Measurements from ENCODE around the gene BNIPL.

The BNIPL gene

GRCh38 chr1:151036356-151036755 lies at the start of gene BNIPL:
Gene BNIPL, plus strand, starts transcription at chr1:151036586. Its CDS starts 140 bp downstream, at chr1:151036726.
- no peak for FAIRE-seq

GRCh38 chr1:150987924-150988323 lies 48.5 kb upstream of the BNIPL start:
- FAIRE-seq: no peak

DNA sequence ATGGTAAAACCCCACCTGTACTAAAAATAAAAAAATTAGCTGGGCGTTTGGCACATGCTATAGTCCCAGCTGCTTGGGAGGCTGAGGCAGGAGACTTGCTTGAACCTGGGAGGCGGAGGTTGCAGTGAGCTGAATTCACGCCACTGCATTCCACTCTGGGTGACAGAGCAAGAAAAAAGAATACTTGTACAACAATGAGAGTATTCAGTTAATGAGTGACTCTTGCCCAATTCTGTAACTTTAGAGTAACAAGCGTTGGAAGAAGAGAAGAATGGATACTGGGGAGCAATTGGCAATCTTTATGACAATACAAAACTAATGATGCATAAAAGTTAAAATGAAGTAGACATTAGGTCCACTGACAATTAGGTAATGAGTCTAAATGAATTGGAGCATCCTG lies 43.8 kb upstream of the BNIPL start:
- FAIRE-seq: no peak

DNA sequence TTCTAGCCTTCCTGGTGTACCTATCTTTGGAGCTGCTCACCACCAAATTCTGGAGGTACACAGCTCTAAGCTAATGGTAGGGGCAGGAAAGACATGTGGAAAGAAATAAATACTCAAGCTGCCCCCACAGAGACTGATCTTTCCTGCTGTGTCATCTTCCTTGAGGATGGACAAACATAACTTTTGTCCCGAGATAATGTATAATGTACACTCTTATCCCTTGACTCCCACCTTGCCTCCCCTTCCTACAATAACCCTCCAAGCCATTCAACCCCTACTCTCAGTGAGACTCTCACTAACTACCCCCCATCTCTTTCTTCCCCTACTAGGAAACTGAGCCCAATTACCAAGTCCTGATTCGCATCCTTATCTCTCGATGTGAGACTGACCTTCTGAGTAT lies 42.1 kb upstream of the BNIPL start:
- FAIRE-seq: no peak

- FAIRE-seq: no peak
These were observed 40.9 kb upstream of the BNIPL start for GRCh38 chr1:150995460-150995859.

DNA sequence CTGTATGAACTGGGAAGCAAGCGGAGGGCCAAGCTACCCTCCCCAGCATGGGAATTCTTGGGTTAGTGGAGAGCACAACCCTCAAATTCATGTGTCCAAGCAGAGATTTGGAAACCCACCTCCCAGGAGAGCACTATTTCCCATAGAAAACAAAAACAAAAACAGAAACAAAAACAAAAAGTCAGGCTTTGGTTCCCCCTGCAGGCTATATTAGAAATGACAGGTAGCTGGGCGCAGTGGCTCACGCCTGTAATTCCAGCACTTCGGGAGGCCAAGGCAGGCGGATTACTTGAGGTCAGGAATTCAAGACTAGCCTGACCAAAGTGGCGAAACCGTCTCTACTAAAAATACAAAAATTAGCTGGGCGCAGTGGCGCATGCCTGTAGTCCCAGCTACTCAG lies 40.5 kb upstream of the BNIPL start:
- FAIRE-seq: no peak

DNA sequence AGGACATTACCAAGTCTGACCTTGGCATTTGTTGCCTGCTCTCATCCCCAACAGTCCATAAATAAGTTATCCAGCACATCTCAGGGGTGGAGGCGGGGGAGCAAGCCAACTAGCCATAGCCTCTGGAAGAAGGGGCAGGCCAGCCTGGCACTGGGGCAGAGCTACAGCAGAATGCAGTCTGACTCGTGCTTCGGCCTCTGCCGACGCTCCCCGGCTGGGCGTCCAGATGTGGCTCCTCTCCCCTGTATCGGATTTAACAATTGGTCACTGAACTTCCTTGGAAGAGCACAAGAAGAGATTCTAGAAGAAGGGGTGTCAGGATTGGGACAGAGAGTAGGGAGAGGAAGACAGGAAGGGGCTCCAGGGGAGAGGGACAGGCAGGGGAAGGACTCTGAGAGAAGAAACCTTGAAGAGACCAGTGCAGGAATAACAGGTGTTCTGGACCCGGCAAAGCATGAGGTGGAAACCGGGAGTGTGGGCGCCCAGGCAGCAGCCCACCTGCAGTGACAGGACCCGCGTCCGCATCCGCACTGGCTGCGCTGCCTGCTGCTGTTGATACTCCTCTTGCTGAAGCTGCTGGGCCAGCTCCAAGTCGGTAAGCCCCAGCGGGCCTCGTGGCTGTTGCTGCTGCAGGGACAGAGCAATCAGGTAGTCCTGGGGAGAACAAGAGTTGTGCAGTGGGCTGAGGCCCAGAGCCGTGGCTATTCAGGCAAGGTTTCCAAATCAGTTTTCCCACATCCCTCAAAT lies 39.1 kb upstream of the BNIPL start:
- FAIRE-seq: no peak

GRCh38 chr1:150997949-150998348 lies 38.4 kb upstream of the BNIPL start:
- FAIRE-seq: no peak

GRCh38 chr1:150999051-150999674 lies 37.2 kb upstream of the BNIPL start:
- no peak for FAIRE-seq

GRCh38 chr1:150999926-151000325 lies 36.5 kb upstream of the BNIPL start:
- no peak for FAIRE-seq

DNA sequence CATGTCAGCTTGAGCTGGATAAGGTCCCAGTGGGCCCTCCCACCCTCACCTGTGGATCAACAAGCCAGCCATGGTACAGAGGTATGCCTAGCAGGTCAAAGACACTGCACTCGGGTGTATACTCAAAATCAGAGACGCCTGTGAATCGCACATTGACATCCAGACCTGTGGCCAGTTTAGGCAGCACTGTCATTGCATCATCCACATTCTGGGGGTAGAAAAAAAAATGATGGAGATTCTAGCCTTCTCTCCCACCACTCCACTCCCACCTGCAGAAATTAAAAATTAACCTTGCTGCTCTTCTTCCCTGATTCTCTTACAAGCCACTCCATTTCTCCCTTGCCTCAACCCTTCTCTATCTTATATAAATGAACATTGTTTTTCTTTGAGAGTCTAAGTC lies 36.0 kb upstream of the BNIPL start:
- no peak for FAIRE-seq

GRCh38 chr1:151001602-151002001 lies 34.8 kb upstream of the BNIPL start:
- no peak for FAIRE-seq

- FAIRE-seq: no peak
These were observed 34.3 kb upstream of the BNIPL start for GRCh38 chr1:151002051-151002450.

- FAIRE-seq: no peak
These were observed 33.8 kb upstream of the BNIPL start for GRCh38 chr1:151002611-151003010.

DNA sequence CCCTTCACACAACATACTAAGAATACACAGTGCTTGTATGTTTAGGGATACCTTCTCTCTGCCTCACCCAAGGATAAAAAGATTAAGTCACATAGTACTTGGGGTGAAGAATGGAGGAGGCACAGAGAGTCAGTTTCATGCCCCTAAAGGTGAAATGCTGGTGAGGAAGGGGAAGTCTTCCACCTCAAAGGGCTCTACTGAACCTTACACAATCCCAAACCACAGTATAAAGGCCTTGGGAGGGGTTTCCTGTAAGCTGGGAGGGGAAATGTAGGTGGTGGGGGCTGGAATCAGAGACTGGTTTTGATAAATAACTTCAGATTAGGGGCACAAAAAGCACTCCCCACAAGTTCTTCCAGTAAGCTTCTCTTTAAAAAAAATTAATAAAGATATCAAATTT lies 33.2 kb upstream of the BNIPL start:
- FAIRE-seq: no peak

- no peak for FAIRE-seq
These were observed 30.6 kb upstream of the BNIPL start for GRCh38 chr1:151005729-151006319.

DNA sequence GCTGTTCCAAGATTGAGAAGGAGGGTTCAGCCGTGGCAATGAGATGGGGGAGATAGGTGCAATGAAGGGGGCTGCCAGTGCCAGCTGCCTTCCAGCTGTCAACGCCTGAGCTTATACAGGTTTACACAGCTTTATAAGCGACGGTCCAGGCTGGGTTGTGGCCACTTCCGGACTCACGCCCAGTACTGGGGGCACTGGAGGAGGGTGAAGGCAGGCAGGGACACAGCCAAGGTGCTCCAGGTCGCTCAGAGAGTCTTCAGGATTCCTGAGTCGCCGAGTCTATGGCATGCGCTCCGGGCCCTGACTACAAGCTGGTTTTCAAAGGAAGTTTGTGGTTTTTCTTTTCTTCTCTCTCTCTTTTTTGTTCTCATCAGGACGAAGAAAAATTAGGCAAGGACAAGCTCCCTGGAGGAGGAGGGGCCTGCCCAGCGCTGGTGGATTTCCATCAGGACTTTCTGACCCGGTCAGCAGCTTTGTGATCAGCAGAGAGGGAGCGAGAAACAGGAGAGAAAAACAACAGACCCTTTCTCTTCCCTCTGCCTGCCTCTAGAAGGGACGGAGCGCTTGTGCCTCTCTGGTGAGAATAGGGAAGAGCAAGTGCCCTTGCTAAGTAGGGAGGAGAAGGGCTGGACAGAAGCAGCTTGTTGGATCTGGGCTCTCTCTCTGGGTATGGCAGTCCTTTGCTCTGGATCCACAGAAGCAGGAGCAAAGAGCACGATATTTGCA lies 29.9 kb upstream of the BNIPL start, which contains the start of gene MINDY1:
MINDY1 (minus strand) TSS at position 576 of the 726 bp plus-strand sequence. CDS start 4,285 bp downstream, outside the sequence.
- no peak for FAIRE-seq

DNA sequence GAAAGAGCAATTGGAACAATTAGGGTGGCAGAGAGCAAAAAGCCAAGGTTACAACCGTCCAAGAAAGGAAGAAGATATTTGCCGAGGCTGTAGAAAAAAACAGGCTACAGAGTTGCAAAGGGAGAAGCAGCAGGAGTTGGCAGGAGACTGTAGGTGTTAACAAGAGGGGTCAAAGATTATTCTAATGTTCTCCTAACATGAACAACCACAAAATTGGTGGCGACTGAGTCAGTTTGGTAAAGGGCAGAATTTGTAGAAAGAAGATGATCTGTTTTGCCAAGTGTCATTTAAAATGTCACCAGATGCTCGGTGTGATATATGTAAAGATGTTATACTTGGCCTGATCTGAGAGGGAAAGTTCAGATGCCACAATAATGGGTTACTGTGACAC lies 28.5 kb upstream of the BNIPL start:
- FAIRE-seq: no peak

DNA sequence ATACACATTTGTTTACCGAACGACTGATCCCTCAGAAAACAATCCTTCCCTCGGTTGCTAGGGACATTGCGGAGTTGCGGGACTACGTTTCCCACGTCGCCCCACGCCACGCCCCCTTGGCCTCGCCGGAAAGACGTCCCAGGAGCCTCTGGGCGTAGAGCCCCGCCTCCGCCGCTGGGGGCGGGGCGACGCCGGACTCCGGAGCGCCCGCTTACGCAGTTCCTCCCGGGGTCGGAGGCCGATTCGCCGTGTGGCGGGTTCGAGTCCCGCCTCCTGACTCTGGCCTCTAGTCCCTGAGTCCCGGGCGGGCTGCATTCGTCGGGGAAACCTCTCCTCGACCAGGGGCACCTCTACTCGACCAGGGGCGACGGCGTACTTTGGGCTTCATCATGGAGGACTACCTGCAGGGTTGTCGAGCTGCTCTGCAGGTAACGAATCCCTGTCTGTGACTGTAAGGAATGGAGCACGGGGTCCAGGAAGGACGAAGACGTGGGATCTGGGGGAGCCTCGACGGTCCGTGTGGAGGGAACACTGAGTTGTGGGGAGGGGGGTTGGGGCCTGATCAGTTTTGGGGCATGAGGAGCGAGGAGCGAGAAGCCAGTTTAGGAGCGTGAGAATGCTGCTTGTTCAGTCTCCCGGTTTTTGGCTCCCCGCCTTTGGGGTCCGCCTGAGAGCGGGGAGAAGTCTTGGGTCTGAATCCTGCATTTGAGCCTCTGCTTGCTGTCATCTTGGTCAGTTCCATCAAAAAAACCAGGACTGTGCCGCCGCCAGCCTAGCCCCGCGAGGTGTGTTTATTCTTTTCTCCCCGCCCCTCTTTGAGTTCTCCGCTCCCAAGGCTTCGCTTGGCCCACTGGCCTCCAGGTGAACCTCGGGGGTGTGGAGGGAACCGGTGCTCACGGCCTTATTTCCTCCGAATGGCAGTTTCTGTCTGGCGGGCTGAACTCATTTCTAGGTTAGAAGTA lies 27.9 kb upstream of the BNIPL start, which contains the start of gene PRUNE1:
PRUNE1 (plus strand) TSS at position 206 of the 962 bp plus-strand sequence; CDS start at position 390, 184 bp downstream.
- peak; percentile 44 for FAIRE-seq

DNA sequence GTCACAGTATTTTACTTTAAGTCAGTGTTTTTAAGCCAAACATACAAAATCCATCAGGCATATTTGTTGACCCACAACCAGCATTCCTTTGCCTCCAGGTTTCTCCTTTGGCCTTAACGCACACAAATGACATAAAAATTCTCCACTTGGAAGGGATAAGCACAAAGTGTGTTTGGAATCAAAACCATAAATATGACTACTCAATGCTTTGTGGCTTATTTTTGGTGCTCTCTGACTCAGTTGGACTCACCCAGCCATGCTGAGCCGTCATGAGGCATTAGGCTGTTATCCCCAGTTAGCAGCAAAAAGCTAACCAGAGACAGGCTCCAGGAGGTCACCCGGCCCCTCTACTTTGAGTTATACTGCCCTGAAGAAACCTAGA lies 27.2 kb upstream of the BNIPL start:
- FAIRE-seq: no peak

DNA sequence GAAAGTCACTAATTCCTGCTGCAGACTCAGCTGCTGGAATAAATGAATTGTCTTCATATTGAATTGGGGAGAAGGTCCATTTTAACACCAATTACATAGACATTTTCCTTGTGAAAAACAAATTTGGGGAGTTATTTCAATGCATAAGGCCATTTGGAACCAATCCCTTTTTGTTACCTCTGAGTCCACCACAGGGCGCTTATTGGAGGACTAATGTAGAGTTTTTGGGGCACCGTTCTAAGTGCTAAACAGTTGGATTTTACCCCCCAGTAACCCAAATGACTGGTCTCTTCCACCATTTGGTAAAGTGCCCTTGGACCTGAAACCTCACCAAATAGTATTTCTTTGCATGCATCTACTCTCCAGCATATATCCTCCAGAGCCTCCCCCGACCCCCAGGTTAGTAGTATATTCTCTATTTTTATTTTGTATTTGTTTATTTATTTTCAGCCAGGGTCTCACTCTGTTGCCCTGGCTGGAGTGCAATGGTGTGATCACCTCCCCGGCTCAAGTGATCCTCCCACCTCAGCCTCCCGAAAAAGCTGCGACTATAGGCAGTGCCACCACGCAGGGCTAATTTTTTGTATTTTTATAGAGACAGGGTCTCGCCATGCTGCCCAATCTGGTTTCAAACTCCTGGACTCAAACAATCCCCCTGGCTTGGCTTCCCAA lies 26.6 kb upstream of the BNIPL start:
- FAIRE-seq: no peak

DNA sequence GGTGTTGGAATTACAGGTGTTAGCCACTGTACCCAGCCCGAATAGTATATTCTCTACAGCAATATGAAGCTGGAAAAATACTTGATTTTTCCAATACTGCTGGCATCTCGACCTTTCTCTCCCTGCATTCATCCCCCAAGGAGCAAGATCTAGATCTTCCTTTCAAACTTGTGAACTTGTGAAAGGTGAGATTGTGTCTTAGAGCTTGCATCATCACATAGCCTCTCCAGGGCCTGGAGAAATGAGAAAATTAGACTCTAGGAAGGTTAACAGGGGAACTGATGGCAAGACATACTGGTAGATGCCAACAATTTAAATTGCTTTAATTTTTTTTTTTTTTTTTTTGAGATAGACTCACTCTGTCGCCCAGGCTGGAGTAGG lies 26.1 kb upstream of the BNIPL start:
- no peak for FAIRE-seq

Measured in A204.1 (cell line).